Activated naive CD4-positive, alpha-beta T cell treated with anti-CD3 and anti-CD28 coated beads, Interleukin-2, amount 10 ng/mL, durations not matched to agents 7 days and 5 days (primary cell): ENCODE results near the gene DLG5.

Experiments
- CTCF ChIA-PET: fragments of 350-600 bp; sonication (Branson Sonifier 250); formaldehyde crosslinking; loops from one replicate; lab custom pipeline; 2021; ENCODE audit warnings: antibody characterized with exemption; lab: Charles Lee
- DNase-seq: peaks from one replicate; pipeline ENCODE4 v3.0.0-alpha.2; 2020
- H3K27ac Mint-ChIP-seq: one replicate; pipeline ENCODE4 v1.8.0; 2021; ENCODE audit warnings: mild to moderate bottlenecking, moderate library complexity, mixed read lengths
- H3K27me3 Mint-ChIP-seq: one replicate; pipeline ENCODE4 v1.8.0; 2021; ENCODE audit warnings: mild to moderate bottlenecking, mixed read lengths
- H3K36me3 Mint-ChIP-seq: one replicate; pipeline ENCODE4 v1.8.0; 2021; ENCODE audit warnings: mixed read lengths
- H3K4me1 Mint-ChIP-seq: one replicate; pipeline ENCODE4 v1.8.0; 2021; ENCODE audit warnings: mixed read lengths
- H3K4me3 Mint-ChIP-seq: one replicate; pipeline ENCODE4 v1.8.0; 2021; ENCODE audit warnings: mild to moderate bottlenecking, moderate library complexity, mixed read lengths
- H3K9me3 Mint-ChIP-seq: one replicate; pipeline ENCODE4 v1.8.0; 2021; ENCODE audit warnings: mixed read lengths

DLG5 gene

GRCh38 chr10:77879710-77880109 is 46.8 kb downstream of the DLG5 start:
- CTCF ChIA-PET, result no interaction called here
- Mint-ChIP-seq H3K4me3 (no peak overlapping the region), H3K27ac (no peak overlapping the region), H3K27me3 (peaks cover 33% of the 10 kb centered on the region), H3K4me1 (peaks cover 3% of the 10 kb centered on the region), H3K36me3 (no peaks in the 10 kb centered on the region), H3K9me3 (no peaks in the 10 kb centered on the region)
- DNase-seq, result no peak

GRCh38 chr10:77879065-77879464 is 47.5 kb downstream of the DLG5 start:
- Mint-ChIP-seq H3K9me3 (no peaks in the 10 kb centered on the region), H3K27ac (no peak overlapping the region), H3K4me1 (peaks cover 10% of the 10 kb centered on the region), H3K27me3 (peaks cover 33% of the 10 kb centered on the region), H3K36me3 (no peaks in the 10 kb centered on the region), H3K4me3 (no peak overlapping the region)
- CTCF ChIA-PET, result no interaction called here
- no peak for DNase-seq

- CTCF ChIA-PET, result interaction anchor here (0.5 kb wide), 1 partner anchor 836 kb away, joined by 3 read pairs; no protein-coding TSS in a partner anchor
- Mint-ChIP-seq H3K27ac (no peak overlapping the region), H3K27me3 (peaks cover 26% of the 10 kb centered on the region), H3K4me3 (no peak overlapping the region), H3K9me3 (no peaks in the 10 kb centered on the region), H3K36me3 (no peaks in the 10 kb centered on the region), H3K4me1 (peaks cover 23% of the 10 kb centered on the region)
- DNase-seq, result peak; percentile 25
Observed at GRCh38 chr10:77877441-77878344, 48.9 kb downstream of the DLG5 start.

GRCh38 chr10:77875730-77876129 is 50.8 kb downstream of the DLG5 start:
- no peak overlapping the region for H3K4me3 Mint-ChIP-seq
- DNase-seq, result no peak
- H3K27ac Mint-ChIP-seq, result no peak overlapping the region
- no peaks in the 10 kb centered on the region for H3K36me3 Mint-ChIP-seq
- H3K4me1 Mint-ChIP-seq, result peaks cover 23% of the 10 kb centered on the region
- H3K27me3 Mint-ChIP-seq, result peaks cover 26% of the 10 kb centered on the region
- no peaks in the 10 kb centered on the region for H3K9me3 Mint-ChIP-seq
- CTCF ChIA-PET, result no interaction called here

- Mint-ChIP-seq H3K27me3 (peaks cover 26% of the 10 kb centered on the region), H3K4me1 (peaks cover 23% of the 10 kb centered on the region), H3K9me3 (no peaks in the 10 kb centered on the region), H3K4me3 (no peak overlapping the region), H3K27ac (no peak overlapping the region), H3K36me3 (no peaks in the 10 kb centered on the region)
- CTCF ChIA-PET, result interaction anchor here (1.4 kb wide), 1 partner anchor 37 kb away, joined by 3 read pairs; no protein-coding TSS in a partner anchor
- DNase-seq, result no peak
Observed at GRCh38 chr10:77874872-77875271, 51.7 kb downstream of the DLG5 start.

GRCh38 chr10:77873536-77874380 is 52.8 kb downstream of the DLG5 start:
- Mint-ChIP-seq H3K27me3 (peaks cover 22% of the 10 kb centered on the region), H3K36me3 (no peaks in the 10 kb centered on the region), H3K4me1 (peaks cover 23% of the 10 kb centered on the region), H3K4me3 (no peak overlapping the region), H3K9me3 (no peaks in the 10 kb centered on the region), H3K27ac (peak overlapping the region; percentile 81)
- CTCF ChIA-PET, result interaction anchor here (1.1 to 1.4 kb wide), 2 partner anchors 36 to 162 kb away, joined by 3 to 4 read pairs; no protein-coding TSS in a partner anchor
- DNase-seq, result peak; percentile 59

GRCh38 chr10:77872947-77873535 is 53.5 kb downstream of the DLG5 start:
- Mint-ChIP-seq H3K4me3 (no peak overlapping the region), H3K36me3 (no peaks in the 10 kb centered on the region), H3K27ac (no peak overlapping the region), H3K9me3 (no peaks in the 10 kb centered on the region), H3K27me3 (peaks cover 15% of the 10 kb centered on the region), H3K4me1 (peaks cover 21% of the 10 kb centered on the region)
- CTCF ChIA-PET, result interaction anchor here (1.1 to 1.4 kb wide), 2 partner anchors 36 to 161 kb away, joined by 3 to 4 read pairs; no protein-coding TSS in a partner anchor
- no peak for DNase-seq

GRCh38 chr10:77872151-77872946 is 54.2 kb downstream of the DLG5 start:
- H3K4me1 Mint-ChIP-seq, result peaks cover 19% of the 10 kb centered on the region
- peaks cover 8% of the 10 kb centered on the region for H3K27me3 Mint-ChIP-seq
- H3K36me3 Mint-ChIP-seq, result no peaks in the 10 kb centered on the region
- H3K9me3 Mint-ChIP-seq, result no peaks in the 10 kb centered on the region
- H3K27ac Mint-ChIP-seq, result no peak overlapping the region
- CTCF ChIA-PET, result no interaction called here
- no peak for DNase-seq
- no peak overlapping the region for H3K4me3 Mint-ChIP-seq

- H3K4me3 Mint-ChIP-seq, result no peak overlapping the region
- H3K4me1 Mint-ChIP-seq, result peaks cover 19% of the 10 kb centered on the region
- no peak for DNase-seq
- no peaks in the 10 kb centered on the region for H3K9me3 Mint-ChIP-seq
- H3K27ac Mint-ChIP-seq, result no peak overlapping the region
- H3K36me3 Mint-ChIP-seq, result no peaks in the 10 kb centered on the region
- H3K27me3 Mint-ChIP-seq, result no peaks in the 10 kb centered on the region
- CTCF ChIA-PET, result interaction anchor here (1.0 kb wide), 1 partner anchor 23 kb away, joined by 3 read pairs; no protein-coding TSS in a partner anchor
Observed at GRCh38 chr10:77869626-77870420, 56.7 kb downstream of the DLG5 start.

GRCh38 chr10:77868523-77868922 is 58.0 kb downstream of the DLG5 start:
- no peaks in the 10 kb centered on the region for H3K9me3 Mint-ChIP-seq
- H3K36me3 Mint-ChIP-seq, result no peaks in the 10 kb centered on the region
- CTCF ChIA-PET, result interaction anchor here (1.5 kb wide), 1 partner anchor 23 kb away, joined by 3 read pairs; no protein-coding TSS in a partner anchor
- peaks cover 7% of the 10 kb centered on the region for H3K4me1 Mint-ChIP-seq
- no peak for DNase-seq
- H3K4me3 Mint-ChIP-seq, result no peak overlapping the region
- H3K27me3 Mint-ChIP-seq, result no peaks in the 10 kb centered on the region
- no peak overlapping the region for H3K27ac Mint-ChIP-seq

- CTCF ChIA-PET, result no interaction called here
- no peak overlapping the region for H3K27ac Mint-ChIP-seq
- H3K36me3 Mint-ChIP-seq, result no peaks in the 10 kb centered on the region
- DNase-seq, result no peak
- no peaks in the 10 kb centered on the region for H3K9me3 Mint-ChIP-seq
- H3K27me3 Mint-ChIP-seq, result no peaks in the 10 kb centered on the region
- H3K4me3 Mint-ChIP-seq, result no peak overlapping the region
- H3K4me1 Mint-ChIP-seq, result no peaks in the 10 kb centered on the region
Observed at GRCh38 chr10:77867124-77867719, 59.3 kb downstream of the DLG5 start.

- Mint-ChIP-seq H3K36me3 (no peaks in the 10 kb centered on the region), H3K9me3 (no peaks in the 10 kb centered on the region), H3K4me1 (no peaks in the 10 kb centered on the region), H3K27ac (no peak overlapping the region), H3K27me3 (no peaks in the 10 kb centered on the region), H3K4me3 (no peak overlapping the region)
- CTCF ChIA-PET, result no interaction called here
- no peak for DNase-seq
Observed at GRCh38 chr10:77866598-77866997, 60.0 kb downstream of the DLG5 start.
